DND-41 (cell line): ENCODE results near the gene DDX1.

ENCODE experiments used
- EZH2 ChIP-seq: IDR thresholded peaks from 3 replicates; pipeline ENCODE4 v1.6.1; 2012; ENCODE audit warnings: borderline replicate concordance, low read depth, mild to moderate bottlenecking, moderate library complexity, low read length, inconsistent platforms; ENCODE audit not compliant: severe bottlenecking
- TF ChIP-seq, protein P1 (sequence below): IDR thresholded peaks from 2 replicates; pipeline ENCODE4 v1.5.1; 2012; ENCODE audit warnings: borderline replicate concordance, low read length, moderate library complexity, mild to moderate bottlenecking; ENCODE audit not compliant: poor library complexity, severe bottlenecking; ENCODE audit errors: extremely low read depth

GRCh38 chr2:15645300-15645699 is 53.6 kb downstream of the DDX1 start:
- TF ChIP-seq, protein P1, sequence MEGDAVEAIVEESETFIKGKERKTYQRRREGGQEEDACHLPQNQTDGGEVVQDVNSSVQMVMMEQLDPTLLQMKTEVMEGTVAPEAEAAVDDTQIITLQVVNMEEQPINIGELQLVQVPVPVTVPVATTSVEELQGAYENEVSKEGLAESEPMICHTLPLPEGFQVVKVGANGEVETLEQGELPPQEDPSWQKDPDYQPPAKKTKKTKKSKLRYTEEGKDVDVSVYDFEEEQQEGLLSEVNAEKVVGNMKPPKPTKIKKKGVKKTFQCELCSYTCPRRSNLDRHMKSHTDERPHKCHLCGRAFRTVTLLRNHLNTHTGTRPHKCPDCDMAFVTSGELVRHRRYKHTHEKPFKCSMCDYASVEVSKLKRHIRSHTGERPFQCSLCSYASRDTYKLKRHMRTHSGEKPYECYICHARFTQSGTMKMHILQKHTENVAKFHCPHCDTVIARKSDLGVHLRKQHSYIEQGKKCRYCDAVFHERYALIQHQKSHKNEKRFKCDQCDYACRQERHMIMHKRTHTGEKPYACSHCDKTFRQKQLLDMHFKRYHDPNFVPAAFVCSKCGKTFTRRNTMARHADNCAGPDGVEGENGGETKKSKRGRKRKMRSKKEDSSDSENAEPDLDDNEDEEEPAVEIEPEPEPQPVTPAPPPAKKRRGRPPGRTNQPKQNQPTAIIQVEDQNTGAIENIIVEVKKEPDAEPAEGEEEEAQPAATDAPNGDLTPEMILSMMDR, result no peak
- no peak for TF ChIP-seq EZH2
